Activated CD8-positive, alpha-beta memory T cell treated with anti-CD3 and anti-CD28 coated beads, Interleukin-2, amount 50 U/mL, for 24 hours (primary cell): ENCODE results near the gene CLIC6.

ENCODE experiments used
- DNase-seq: peaks from one replicate; pipeline ENCODE4 v3.0.0-alpha.2; 2020; ENCODE audit errors: extremely low read depth

CLIC6 gene

DNA sequence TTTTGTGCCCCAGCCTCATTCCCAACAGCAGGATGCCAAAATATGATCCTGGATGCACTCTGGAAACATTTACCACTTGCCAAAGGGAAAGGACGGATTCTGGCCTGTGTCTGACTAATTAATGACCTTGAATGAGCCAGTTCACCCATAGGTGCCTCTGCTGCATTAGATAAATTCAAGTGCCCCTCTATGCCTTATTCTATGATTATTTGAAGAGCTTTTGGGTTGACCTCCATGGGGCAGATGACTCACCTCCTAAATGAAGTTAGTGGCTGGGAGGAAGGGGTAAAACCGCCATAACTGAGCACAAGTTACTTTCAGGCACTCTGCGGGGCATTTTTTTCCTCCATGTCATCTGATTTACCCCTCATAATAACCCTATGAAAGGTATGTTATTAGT is 98.1 kb downstream of the CLIC6 start:
- no peak for DNase-seq
